Measurements from ENCODE around the gene MCAM.

MCAM gene

DNA sequence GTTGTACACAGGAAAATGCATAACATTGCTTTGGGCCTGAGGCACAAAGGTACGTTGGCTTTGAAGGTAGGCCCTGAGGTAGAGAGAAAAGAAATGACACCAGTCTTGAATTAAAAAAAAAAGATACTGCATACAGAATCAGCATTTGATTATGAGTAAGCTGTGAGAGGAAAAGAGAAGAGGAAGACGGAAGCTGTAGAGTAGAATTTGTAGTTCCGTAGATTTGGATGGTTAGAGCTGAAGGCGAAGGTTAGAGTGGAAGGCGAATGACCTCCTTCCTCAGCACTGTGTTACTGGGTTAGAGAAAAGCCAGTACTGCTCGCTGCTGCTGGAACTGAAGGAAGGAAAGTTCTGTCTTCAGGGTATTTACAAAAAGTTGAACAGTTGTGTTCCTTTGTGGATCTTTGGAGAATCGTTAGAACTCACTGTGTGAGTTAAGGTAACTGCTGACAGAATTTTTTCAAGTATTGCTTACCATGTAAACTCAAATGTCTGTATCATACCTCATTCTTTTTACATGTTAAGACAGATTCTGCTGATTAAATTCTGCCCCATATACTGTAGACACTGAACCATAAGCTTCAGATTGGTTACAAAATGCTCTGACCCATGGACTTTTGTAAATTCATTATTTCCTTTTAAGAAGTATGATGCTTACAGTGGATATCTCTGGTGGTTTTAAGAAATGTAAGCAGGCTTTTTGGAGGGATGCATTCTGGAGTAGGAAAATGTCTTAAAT, 50.2 kb downstream of the MCAM start:
- Histone ChIP-seq H3K36me3 (ENCODE audit: control insufficient read depth, insufficient read depth, low read length, severe bottlenecking) (no peaks in the 10 kb centered on the region), H3K9me3 (ENCODE audit: control insufficient read depth, low read length) (no peaks in the 10 kb centered on the region), H3K4me3 (ENCODE audit: low read length) (no peak overlapping the region), H3K27me3 (replicated peaks; ENCODE audit: control insufficient read depth, insufficient read depth, low read length) (no peaks in the 10 kb centered on the region), H3K9ac (ENCODE audit: low read length) (no peak overlapping the region), H3K4me1 (ENCODE audit: control insufficient read depth, insufficient read depth, low read length) (peaks cover 26% of the 10 kb centered on the region)
- DNase-seq (ENCODE audit: low read depth), result no peak

DNA sequence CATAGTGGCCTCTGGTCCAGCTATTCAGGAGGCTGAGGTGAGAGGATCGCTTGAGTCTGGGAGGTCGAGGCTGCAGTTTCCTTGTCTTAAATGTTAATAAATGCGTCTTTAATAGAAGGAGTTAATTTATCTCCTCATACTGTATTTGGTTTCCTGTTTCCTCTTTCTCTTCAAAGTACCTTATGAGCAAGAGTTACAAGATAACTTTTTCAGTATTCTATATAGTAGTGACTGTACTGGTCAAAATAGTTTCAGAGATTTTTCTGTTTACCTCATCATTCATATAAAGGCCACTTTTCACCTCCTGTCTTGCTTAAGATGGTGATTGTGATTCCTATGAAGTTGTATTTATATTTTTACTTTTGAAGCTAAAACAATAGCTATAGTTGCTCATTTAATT, 50.9 kb downstream of the MCAM start:
- H3K36me3 ChIP-seq (ENCODE audit: control insufficient read depth, insufficient read depth, low read length, severe bottlenecking), result no peaks in the 10 kb centered on the region
- no peak for DNase-seq (ENCODE audit: low read depth)
- peaks cover 26% of the 10 kb centered on the region for H3K4me1 ChIP-seq (ENCODE audit: control insufficient read depth, insufficient read depth, low read length)
- no peaks in the 10 kb centered on the region for H3K9me3 ChIP-seq (ENCODE audit: control insufficient read depth, low read length)
- no peak overlapping the region for H3K9ac ChIP-seq (ENCODE audit: low read length)
- H3K4me3 ChIP-seq (ENCODE audit: low read length), result no peak overlapping the region
- no peaks in the 10 kb centered on the region for H3K27me3 ChIP-seq (replicated peaks; ENCODE audit: control insufficient read depth, insufficient read depth, low read length)

DNA sequence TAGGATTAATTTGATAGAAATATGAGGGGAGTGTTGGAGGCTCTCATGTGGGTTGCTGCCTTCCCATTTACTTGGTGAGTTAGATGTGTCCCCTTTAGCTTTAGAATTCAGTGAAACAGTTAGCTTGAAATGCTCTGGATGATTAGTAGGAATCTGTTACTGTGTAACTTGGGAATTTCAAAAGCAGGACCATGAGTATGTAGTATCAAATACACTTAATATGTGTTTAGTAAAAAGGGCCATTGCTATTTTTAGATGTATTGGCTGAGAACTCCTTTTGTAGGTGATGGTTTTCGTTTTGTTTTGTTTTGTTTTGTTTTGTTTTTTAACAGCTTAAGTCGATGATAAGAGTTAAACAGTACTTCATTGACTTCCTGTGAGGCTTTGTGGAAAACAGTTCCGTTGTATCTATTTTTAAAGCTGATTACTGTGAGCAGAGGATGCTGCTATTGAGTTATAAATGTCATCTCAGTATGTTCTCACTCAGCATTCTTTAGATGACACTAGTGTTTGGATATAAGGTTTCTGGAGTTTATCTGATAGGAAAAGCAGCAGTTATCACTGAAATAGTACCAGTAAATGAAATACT, 53.5 kb downstream of the MCAM start:
- peak; percentile 13 for DNase-seq (ENCODE audit: low read depth)
- Histone ChIP-seq H3K4me1 (ENCODE audit: control insufficient read depth, insufficient read depth, low read length) (peaks cover 26% of the 10 kb centered on the region), H3K36me3 (ENCODE audit: control insufficient read depth, insufficient read depth, low read length, severe bottlenecking) (no peaks in the 10 kb centered on the region), H3K4me3 (ENCODE audit: low read length) (no peak overlapping the region), H3K9me3 (ENCODE audit: control insufficient read depth, low read length) (no peaks in the 10 kb centered on the region), H3K9ac (ENCODE audit: low read length) (no peak overlapping the region), H3K27me3 (replicated peaks; ENCODE audit: control insufficient read depth, insufficient read depth, low read length) (no peaks in the 10 kb centered on the region)

DNA sequence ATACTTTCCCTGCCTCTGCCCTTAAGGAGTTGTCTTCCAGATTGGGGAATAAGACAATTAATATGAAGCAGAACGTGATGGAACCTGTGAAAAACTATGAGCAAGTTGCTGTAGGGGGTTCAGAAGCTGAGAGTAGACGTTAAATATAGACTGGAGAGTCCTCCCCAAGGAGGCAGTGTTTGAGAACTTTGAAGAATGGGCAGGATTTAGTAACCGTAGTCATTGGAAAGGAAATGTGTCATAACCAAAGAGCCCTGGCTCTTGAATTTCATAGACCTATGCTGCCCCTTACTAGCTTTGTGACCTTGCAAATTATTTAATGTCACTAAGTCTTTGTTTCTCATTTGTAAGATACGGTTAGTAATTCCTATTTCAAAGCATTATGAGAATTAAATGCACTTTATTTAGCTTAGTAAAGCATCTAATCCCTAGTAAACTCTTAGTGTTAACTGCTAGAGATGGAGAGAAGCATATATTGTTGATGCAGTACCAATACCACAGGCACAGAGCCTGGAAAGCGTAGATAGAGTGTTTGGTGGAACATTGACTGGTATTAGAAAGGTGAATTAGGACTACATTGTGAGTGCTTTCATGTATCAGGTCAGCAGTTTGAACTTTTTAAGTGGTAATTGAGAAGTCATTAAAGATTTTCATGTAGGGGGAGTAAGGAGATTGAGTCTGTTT, 54.1 kb downstream of the MCAM start:
- no peaks in the 10 kb centered on the region for H3K27me3 ChIP-seq (replicated peaks; ENCODE audit: control insufficient read depth, insufficient read depth, low read length)
- peaks cover 21% of the 10 kb centered on the region for H3K4me1 ChIP-seq (ENCODE audit: control insufficient read depth, insufficient read depth, low read length)
- H3K4me3 ChIP-seq (ENCODE audit: low read length), result no peak overlapping the region
- H3K36me3 ChIP-seq (ENCODE audit: control insufficient read depth, insufficient read depth, low read length, severe bottlenecking), result no peaks in the 10 kb centered on the region
- DNase-seq (ENCODE audit: low read depth), result no peak
- no peak overlapping the region for H3K9ac ChIP-seq (ENCODE audit: low read length)
- no peaks in the 10 kb centered on the region for H3K9me3 ChIP-seq (ENCODE audit: control insufficient read depth, low read length)

DNA sequence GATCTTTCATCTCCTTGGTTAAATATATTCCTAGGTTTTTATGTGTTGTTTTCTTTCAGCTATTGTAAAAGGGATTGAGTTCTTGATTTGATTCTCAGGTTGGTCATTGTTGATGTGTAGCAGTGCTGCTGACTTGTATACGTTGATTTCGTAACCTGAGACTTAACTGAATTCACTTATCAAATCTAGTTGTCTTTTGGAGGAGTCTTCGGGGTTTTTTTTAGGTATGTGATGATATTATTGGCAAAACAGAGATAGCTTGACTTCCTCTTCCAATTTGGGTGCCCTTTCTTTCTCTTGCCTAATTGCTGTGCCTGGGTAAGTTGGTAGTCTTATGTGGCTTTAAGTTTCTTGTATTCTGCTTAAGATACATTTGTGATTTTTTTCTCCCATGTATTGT, 57.9 kb downstream of the MCAM start:
- peaks cover 21% of the 10 kb centered on the region for H3K4me1 ChIP-seq (ENCODE audit: control insufficient read depth, insufficient read depth, low read length)
- no peaks in the 10 kb centered on the region for H3K36me3 ChIP-seq (ENCODE audit: control insufficient read depth, insufficient read depth, low read length, severe bottlenecking)
- H3K9me3 ChIP-seq (ENCODE audit: control insufficient read depth, low read length), result no peaks in the 10 kb centered on the region
- H3K9ac ChIP-seq (ENCODE audit: low read length), result no peak overlapping the region
- DNase-seq (ENCODE audit: low read depth), result no peak
- no peak overlapping the region for H3K4me3 ChIP-seq (ENCODE audit: low read length)
- no peaks in the 10 kb centered on the region for H3K27me3 ChIP-seq (replicated peaks; ENCODE audit: control insufficient read depth, insufficient read depth, low read length)

All from adipocyte (in vitro differentiated cells).